Esophagus (tissue), 2 donors: Measurements from ENCODE around the gene ATP13A3. TPM values are rescaled to one million over a fixed set of nuclear protein-coding genes. Genes with fewer than 3 reads are reported as not detected.

ENCODE experiments used
- H3K27ac ChIP-seq, 2 donors: one replicate each; pipeline ENCODE4 v1.5.1; 2013; ENCODE audit warnings: low read depth in 2 of 2, mild to moderate bottlenecking in 2 of 2, inconsistent platforms in 1 of 2, low read length in 1 of 2, moderate library complexity in 1 of 2
- H3K27me3 ChIP-seq, 2 donors: one replicate each; pipeline ENCODE4 v1.6.1; 2013; ENCODE audit warnings: low read length in 2 of 2, control low read depth in 1 of 2, mild to moderate bottlenecking in 1 of 2; ENCODE audit not compliant: insufficient read depth in 2 of 2, control insufficient read depth in 1 of 2
- H3K36me3 ChIP-seq, 2 donors: one replicate each; pipeline ENCODE4 v1.6.1; 2013; ENCODE audit warnings: low read length in 1 of 2; ENCODE audit not compliant: control insufficient read depth in 2 of 2, insufficient read depth in 2 of 2
- H3K4me1 ChIP-seq, 2 donors: one replicate each; pipeline ENCODE4 v1.6.1; 2013; ENCODE audit warnings: low read length in 1 of 2; ENCODE audit not compliant: control insufficient read depth in 2 of 2, insufficient read depth in 2 of 2
- H3K4me3 ChIP-seq, 2 donors: one replicate each; pipeline ENCODE4 v1.5.1; 2013; ENCODE audit warnings: low read length in 2 of 2, mild to moderate bottlenecking in 2 of 2, low read depth in 1 of 2, moderate library complexity in 1 of 2
- H3K9me3 ChIP-seq, 2 donors: one replicate each; pipeline ENCODE4 v1.6.1; 2013; ENCODE audit warnings: mild to moderate bottlenecking in 2 of 2, low read depth in 1 of 2, low read length in 1 of 2, moderate library complexity in 1 of 2; ENCODE audit not compliant: control insufficient read depth in 2 of 2, insufficient read depth in 1 of 2
- WGBS, 2 donors: extraction: QIAGEN DNeasy Blood & Tissue Kit; methylation state at CpG; one replicate each; pipeline ENCODE4 v1.1.7; 2013; 5-methylcytosine and 5-hydroxymethylcytosine counted together
- polyA plus RNA-seq, 2 donors: library from polyadenylated mRNA; stranded (reverse); fragments of 200-250 nt; gene quantifications; one replicate each; pipeline ENCODE4 v1.2.3, GENCODE V29; 2013
- donor health status: healthy with polysubstance abuse.
- donor health status: Bipolar disorder and iron deficiency.

Gene ATP13A3
- polyA plus RNA-seq, 2 donors, result 9.6 to 12.2 TPM

GRCh38 chr3:194469977-194470376, 16.8 kb downstream of the ATP13A3 start:
- Histone ChIP-seq H3K36me3 (no peaks in the 10 kb centered on the region), H3K4me3 (no peak overlapping the region), H3K4me1 (no peaks in the 10 kb centered on the region), H3K9me3 (no peaks in the 10 kb centered on the region), H3K27ac (no peak overlapping the region), H3K27me3 (no peaks in the 10 kb centered on the region)

DNA sequence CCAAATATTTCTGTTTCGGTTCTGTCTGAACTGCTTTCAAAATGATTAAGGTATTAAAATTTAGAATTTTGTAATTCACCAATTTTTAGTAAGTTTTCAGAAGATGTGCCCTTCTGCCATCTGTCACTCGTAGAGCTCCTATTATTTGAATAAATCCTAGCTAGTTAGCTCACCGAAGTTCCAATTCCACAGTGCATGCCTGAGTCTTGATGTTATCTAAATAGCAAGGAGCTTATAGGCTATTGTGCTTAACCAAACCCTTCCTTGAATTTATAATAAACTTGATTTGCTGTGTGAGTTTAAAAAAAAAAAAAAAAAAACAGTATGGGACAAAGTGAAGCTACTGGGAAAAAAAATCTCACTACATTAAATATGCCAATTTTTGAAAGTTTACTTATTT, 18.7 kb downstream of the ATP13A3 start:
- Histone ChIP-seq H3K4me3 (no peak overlapping the region), H3K36me3 (no peaks in the 10 kb centered on the region), H3K27me3 (no peaks in the 10 kb centered on the region), H3K4me1 (no peaks in the 10 kb centered on the region), H3K9me3 (no peaks in the 10 kb centered on the region), H3K27ac (no peak overlapping the region)
- WGBS, 2 donors, result 77 to 85% methylated on average over 3 of the region's 3 CpGs

GRCh38 chr3:194466761-194467356, 19.9 kb downstream of the ATP13A3 start:
- no peaks in the 10 kb centered on the region for H3K9me3 ChIP-seq
- no peak overlapping the region for H3K4me3 ChIP-seq
- no peaks in the 10 kb centered on the region for H3K27me3 ChIP-seq
- no peak overlapping the region for H3K27ac ChIP-seq
- H3K36me3 ChIP-seq, result no peaks in the 10 kb centered on the region
- no peaks in the 10 kb centered on the region for H3K4me1 ChIP-seq
- 74 to 80% methylated on average over 2 of the region's 2 CpGs for WGBS, 2 donors

DNA sequence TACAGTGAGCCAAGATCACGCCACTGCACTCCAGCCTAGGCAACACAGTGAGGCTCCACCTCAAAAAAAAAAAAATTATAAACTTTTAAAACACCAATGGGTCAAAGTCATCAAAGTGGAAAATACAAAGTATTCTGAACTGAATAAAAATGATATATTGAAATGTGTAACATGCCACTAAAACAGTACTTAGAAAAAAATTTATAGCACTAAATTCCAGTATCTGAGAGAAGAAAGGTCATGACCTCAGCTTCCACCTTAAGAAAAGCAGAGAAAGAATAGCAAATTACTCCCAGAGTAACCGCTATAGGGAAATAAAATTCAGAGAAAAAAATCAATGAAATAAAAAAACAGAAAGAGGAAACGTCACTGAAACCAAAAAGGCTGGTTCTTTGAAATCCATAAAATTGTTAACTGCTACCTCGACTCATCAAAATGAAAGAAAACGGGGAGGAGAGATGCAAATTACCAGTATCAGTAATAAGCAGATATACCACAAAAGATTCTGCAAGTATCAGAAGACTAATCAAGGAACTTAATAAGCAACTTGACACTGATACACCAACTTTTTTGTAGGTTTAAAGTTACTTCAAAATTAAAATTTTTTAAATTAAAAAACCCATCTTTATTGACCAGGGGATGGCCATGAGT, 20.8 kb downstream of the ATP13A3 start:
- H3K27ac ChIP-seq, result no peak overlapping the region
- WGBS, 2 donors, result 70 to 75% methylated on average over 5 of the region's 5 CpGs

GRCh38 chr3:194465246-194465645, 21.6 kb downstream of the ATP13A3 start:
- no peaks in the 10 kb centered on the region for H3K4me1 ChIP-seq
- H3K27ac ChIP-seq, result no peak overlapping the region
- 91% methylated on average over 7 of the region's 7 CpGs for WGBS, 2 donors
- no peaks in the 10 kb centered on the region for H3K27me3 ChIP-seq
- no peaks in the 10 kb centered on the region for H3K36me3 ChIP-seq
- H3K9me3 ChIP-seq, result no peaks in the 10 kb centered on the region
- no peak overlapping the region for H3K4me3 ChIP-seq

More for the DNA sequence above, 20.8 kb downstream of the ATP13A3 start:
- Histone ChIP-seq H3K4me3 (no peak overlapping the region), H3K4me1 (no peaks in the 10 kb centered on the region), H3K27me3 (no peaks in the 10 kb centered on the region), H3K9me3 (no peaks in the 10 kb centered on the region), H3K36me3 (no peaks in the 10 kb centered on the region)

DNA sequence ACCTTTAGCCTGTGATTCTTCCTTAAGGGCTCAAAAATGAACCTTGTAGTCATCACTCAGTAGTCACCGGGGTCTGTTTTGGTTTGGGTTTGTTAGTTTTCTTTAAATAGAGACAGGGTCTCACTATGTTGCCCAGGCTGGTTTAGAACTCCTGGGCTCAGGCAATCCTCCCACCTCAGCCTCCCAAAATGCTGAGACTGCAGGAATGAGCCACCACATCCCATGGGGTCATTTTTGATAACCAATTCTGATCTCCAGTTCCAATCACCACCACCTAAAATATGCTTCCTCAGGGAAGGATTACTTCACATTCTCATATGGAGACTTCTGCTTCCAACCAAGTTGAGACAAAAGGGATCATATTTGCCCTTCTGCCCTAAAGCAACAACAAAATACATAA, 22.1 kb downstream of the ATP13A3 start:
- Histone ChIP-seq H3K27me3 (no peaks in the 10 kb centered on the region), H3K4me3 (no peak overlapping the region), H3K36me3 (no peaks in the 10 kb centered on the region), H3K27ac (no peak overlapping the region), H3K9me3 (no peaks in the 10 kb centered on the region), H3K4me1 (no peaks in the 10 kb centered on the region)
- WGBS, 2 donors, result 93 to 100% methylated on average over 1 of the region's 1 CpG

- no peak overlapping the region for H3K4me3 ChIP-seq
- H3K36me3 ChIP-seq, result no peaks in the 10 kb centered on the region
- no peaks in the 10 kb centered on the region for H3K27me3 ChIP-seq
- H3K4me1 ChIP-seq, result no peaks in the 10 kb centered on the region
- H3K9me3 ChIP-seq, result no peaks in the 10 kb centered on the region
- 57 to 66% methylated on average over 2 of the region's 2 CpGs for WGBS, 2 donors
- no peak overlapping the region for H3K27ac ChIP-seq
Measured at GRCh38 chr3:194462936-194463335, 23.9 kb downstream of the ATP13A3 start.

DNA sequence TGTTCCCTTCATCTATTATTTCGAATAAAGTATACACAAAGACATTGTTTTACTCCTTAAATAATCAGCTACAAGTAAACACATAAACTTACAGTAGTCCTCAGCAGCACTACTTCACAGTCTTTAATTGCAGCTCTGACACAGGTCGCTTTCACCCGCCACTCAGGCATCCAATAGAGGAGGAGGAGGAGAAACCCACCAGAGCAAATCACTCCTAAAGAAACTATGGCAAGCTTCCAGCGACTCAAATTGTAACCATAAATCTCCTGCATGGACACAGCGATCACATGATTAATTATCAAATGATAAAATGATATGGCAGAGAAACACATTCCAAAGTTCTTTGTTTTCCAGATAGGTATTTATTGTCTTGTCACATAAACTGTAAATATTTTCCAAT, 26.2 kb downstream of the ATP13A3 start:
- Histone ChIP-seq H3K27me3 (no peaks in the 10 kb centered on the region), H3K9me3 (no peaks in the 10 kb centered on the region), H3K4me3 (no peak overlapping the region), H3K36me3 (no peaks in the 10 kb centered on the region), H3K27ac (no peak overlapping the region), H3K4me1 (no peaks in the 10 kb centered on the region)
- 85 to 91% methylated on average over 5 of the region's 5 CpGs for WGBS, 2 donors

DNA sequence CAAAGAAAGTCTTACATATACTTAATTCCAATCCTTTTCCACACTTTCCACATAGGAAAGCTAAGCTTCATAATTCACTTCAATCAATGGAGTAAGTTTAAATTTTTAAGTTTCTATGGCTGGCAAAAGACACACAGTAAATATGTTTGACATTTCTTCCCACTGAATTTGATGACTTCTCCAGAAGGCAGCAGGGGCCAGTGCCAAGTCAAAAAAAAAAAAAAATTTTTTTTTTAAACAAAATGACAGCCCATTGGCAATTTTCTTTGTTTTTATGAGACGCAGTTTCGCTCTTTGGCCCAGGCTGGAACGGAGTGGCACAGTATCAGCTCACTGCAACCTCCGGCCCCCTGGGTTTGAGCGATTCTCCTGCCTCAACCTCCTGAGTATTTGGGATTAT, 28.7 kb downstream of the ATP13A3 start:
- Histone ChIP-seq H3K27me3 (no peaks in the 10 kb centered on the region), H3K4me1 (no peaks in the 10 kb centered on the region), H3K4me3 (no peak overlapping the region), H3K27ac (no peak overlapping the region), H3K36me3 (peaks cover 0 to 2% of the 10 kb centered on the region in 2 donors), H3K9me3 (no peaks in the 10 kb centered on the region)
- WGBS, 2 donors, result 90 to 92% methylated on average over 5 of the region's 5 CpGs

GRCh38 chr3:194455481-194455880, 31.3 kb downstream of the ATP13A3 start:
- Histone ChIP-seq H3K4me1 (no peaks in the 10 kb centered on the region), H3K36me3 (peaks cover 5 to 9% of the 10 kb centered on the region in 2 donors), H3K4me3 (no peak overlapping the region), H3K27me3 (no peaks in the 10 kb centered on the region), H3K9me3 (no peaks in the 10 kb centered on the region), H3K27ac (no peak overlapping the region)
- 95 to 97% methylated on average over 1 of the region's 1 CpG for WGBS, 2 donors
